GM13977 (cell line): ENCODE results near the gene ZBTB46.

Experiments
- DNase-seq: peaks from one replicate; pipeline ENCODE4 v3.0.0; 2012; ENCODE audit warnings: low spot score
- CTCF ChIP-seq: IDR thresholded peaks from 2 replicates; pipeline ENCODE4 v1.5.1; 2012; ENCODE audit warnings: mild to moderate bottlenecking, control low read depth; ENCODE audit not compliant: insufficient read depth; ENCODE audit errors: extremely low read depth, missing control alignments
- in situ Hi-C: fragments of 300-500 bp; cut with MboI; formaldehyde crosslinking; loops from one replicate; pipeline ENCODE4 v1.12.0; 2022; ENCODE audit warnings: low sequenced_read_pairs, low pct_unique_long_range_greater_than_20kb, mixed read lengths, inconsistent platforms; ENCODE audit not compliant: unreplicated experiment

ZBTB46 gene

GRCh38 chr20:63843778-63844177 is 12.7 kb upstream of the ZBTB46 start:
- DNase-seq = no peak
- TF ChIP-seq CTCF = no peak
- in situ Hi-C loops = no loop called here

- no peak for DNase-seq
- in situ Hi-C loops = no loop called here
- TF ChIP-seq CTCF = no peak
Observed at GRCh38 chr20:63843222-63843621, 12.2 kb upstream of the ZBTB46 start.

GRCh38 chr20:63842258-63842657 is 11.2 kb upstream of the ZBTB46 start:
- DNase-seq = no peak
- in situ Hi-C loops = no loop called here
- TF ChIP-seq CTCF = no peak

- no peak for DNase-seq
- no peak for TF ChIP-seq CTCF
- in situ Hi-C loops = no loop called here
Observed at GRCh38 chr20:63840405-63840828, 9.4 kb upstream of the ZBTB46 start.

- in situ Hi-C loops = no loop called here
- TF ChIP-seq CTCF = no peak
- DNase-seq = no peak
Observed at GRCh38 chr20:63839620-63840019, 8.6 kb upstream of the ZBTB46 start.

- DNase-seq = no peak
- no peak for TF ChIP-seq CTCF
- in situ Hi-C loops = no loop called here
Observed at GRCh38 chr20:63837479-63837878, 6.4 kb upstream of the ZBTB46 start.
